Esophagus squamous epithelium (tissue), 4 donors: ENCODE results near the gene METTL16.

ENCODE experiments used
- POLR2A ChIP-seq, 4 donors: fragments of 450-650 bp; IDR thresholded peaks; one replicate each; pipeline ENCODE4 v1.6.1; 2017; ENCODE audit warnings: antibody characterized with exemption in 4 of 4, mild to moderate bottlenecking in 4 of 4, moderate library complexity in 3 of 4
- TF ChIP-seq, protein P1 (sequence below), 6 experiments: fragments of 450-650 bp in 4 of 6; fragments of 200-600 bp in 2 of 6; sonication (generic) in 2 of 6; IDR thresholded peaks; one replicate each; pipeline ENCODE4 v1.5.1; 2016 to 2019; ENCODE audit warnings: antibody characterized with exemption in 6 of 6, mild to moderate bottlenecking in 4 of 6, moderate library complexity in 4 of 6

GRCh38 chr17:2511138-2511461, 588 bp downstream of the METTL16 start:
- TF ChIP-seq, protein P1, sequence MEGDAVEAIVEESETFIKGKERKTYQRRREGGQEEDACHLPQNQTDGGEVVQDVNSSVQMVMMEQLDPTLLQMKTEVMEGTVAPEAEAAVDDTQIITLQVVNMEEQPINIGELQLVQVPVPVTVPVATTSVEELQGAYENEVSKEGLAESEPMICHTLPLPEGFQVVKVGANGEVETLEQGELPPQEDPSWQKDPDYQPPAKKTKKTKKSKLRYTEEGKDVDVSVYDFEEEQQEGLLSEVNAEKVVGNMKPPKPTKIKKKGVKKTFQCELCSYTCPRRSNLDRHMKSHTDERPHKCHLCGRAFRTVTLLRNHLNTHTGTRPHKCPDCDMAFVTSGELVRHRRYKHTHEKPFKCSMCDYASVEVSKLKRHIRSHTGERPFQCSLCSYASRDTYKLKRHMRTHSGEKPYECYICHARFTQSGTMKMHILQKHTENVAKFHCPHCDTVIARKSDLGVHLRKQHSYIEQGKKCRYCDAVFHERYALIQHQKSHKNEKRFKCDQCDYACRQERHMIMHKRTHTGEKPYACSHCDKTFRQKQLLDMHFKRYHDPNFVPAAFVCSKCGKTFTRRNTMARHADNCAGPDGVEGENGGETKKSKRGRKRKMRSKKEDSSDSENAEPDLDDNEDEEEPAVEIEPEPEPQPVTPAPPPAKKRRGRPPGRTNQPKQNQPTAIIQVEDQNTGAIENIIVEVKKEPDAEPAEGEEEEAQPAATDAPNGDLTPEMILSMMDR (IDR thresholded peaks at IDR 0.05) = no peak
- TF ChIP-seq POLR2A (IDR thresholded peaks at IDR 0.05) = no peak
